ENCODE measurements around the gene ACAD11. TPM values are rescaled to one million over a fixed set of nuclear protein-coding genes. Genes with fewer than 3 reads are reported as not detected.

Gene ACAD11
- total RNA-seq, 4 donors from 2014 or later: 3.9 to 20.4 (median 7.0) TPM

GRCh38 chr3:132538072-132538471 lies 121.5 kb downstream of the ACAD11 start:
- no peak for TF ChIP-seq CTCF (IDR thresholded peaks at IDR 0.05)
- H3K36me3 ChIP-seq: peaks cover 0 to 84% (median 15%) of the 10 kb centered on the region in 3 donors
- H3K27ac ChIP-seq: no peak overlapping the region
- DNase-seq: no peak
- peaks cover 0 to 21% (median 0%) of the 10 kb centered on the region in 3 donors for H3K4me1 ChIP-seq
- WGBS, 2 donors: 71 to 76% methylated on average over 5 of the region's 5 CpGs
- H3K4me3 ChIP-seq: no peak overlapping the region
- intact Hi-C loops (cut with DNase I): loop anchor here (5.0 kb wide), 1 partner anchor 104 kb away; no protein-coding TSS in a partner anchor
- no peaks in the 10 kb centered on the region for H3K9me3 ChIP-seq
- no peaks in the 10 kb centered on the region for H3K27me3 ChIP-seq

- intact Hi-C loops (cut with DNase I): loop anchor here (5.0 kb wide), 1 partner anchor 105 kb away; no protein-coding TSS in a partner anchor
- H3K27ac ChIP-seq: no peak overlapping the region
- no peak overlapping the region for H3K4me3 ChIP-seq
- DNase-seq: no peak
- TF ChIP-seq POLR2A (IDR thresholded peaks at IDR 0.05) (no peak), CTCF (IDR thresholded peaks at IDR 0.05) (peak in 1 of 6 experiments; percentile 28)
- peaks cover 0 to 17% (median 0%) of the 10 kb centered on the region in 3 donors for H3K4me1 ChIP-seq
- H3K9me3 ChIP-seq: no peaks in the 10 kb centered on the region
- H3K36me3 ChIP-seq: peaks cover 0 to 92% (median 15%) of the 10 kb centered on the region in 3 donors
- 71 to 83% methylated on average over 1 of the region's 1 CpG for WGBS, 2 donors
- no peaks in the 10 kb centered on the region for H3K27me3 ChIP-seq
Observed at GRCh38 chr3:132537297-132537696, 122.3 kb downstream of the ACAD11 start.

- peaks cover 0 to 99% (median 15%) of the 10 kb centered on the region in 3 donors for H3K36me3 ChIP-seq
- intact Hi-C loops (cut with DNase I): loop anchor here (5.0 kb wide), 1 partner anchor 106 kb away; no protein-coding TSS in a partner anchor
- TF ChIP-seq POLR2A (IDR thresholded peaks at IDR 0.05): no peak
- TF ChIP-seq CTCF (IDR thresholded peaks at IDR 0.05): no peak
- H3K27ac ChIP-seq: no peak overlapping the region
- peaks cover 0 to 17% (median 0%) of the 10 kb centered on the region in 3 donors for H3K4me1 ChIP-seq
- no peak overlapping the region for H3K4me3 ChIP-seq
- no peaks in the 10 kb centered on the region for H3K9me3 ChIP-seq
- 71 to 73% methylated on average over 3 of the region's 3 CpGs for WGBS, 2 donors
- no peaks in the 10 kb centered on the region for H3K27me3 ChIP-seq
- DNase-seq: no peak
Observed at GRCh38 chr3:132536442-132537153, 123.0 kb downstream of the ACAD11 start.

GRCh38 chr3:132535575-132536441 lies 123.8 kb downstream of the ACAD11 start:
- Histone ChIP-seq H3K27ac (no peak overlapping the region), H3K9me3 (no peaks in the 10 kb centered on the region), H3K4me1 (peaks cover 0 to 17% (median 0%) of the 10 kb centered on the region in 3 donors), H3K4me3 (no peak overlapping the region), H3K36me3 (peaks cover 0 to 99% (median 15%) of the 10 kb centered on the region in 3 donors), H3K27me3 (no peaks in the 10 kb centered on the region)
- intact Hi-C loops (cut with DNase I): loop anchor here (5.0 kb wide), 1 partner anchor 106 kb away; no protein-coding TSS in a partner anchor
- DNase-seq: no peak
- no peak for TF ChIP-seq POLR2A (IDR thresholded peaks at IDR 0.05)
- peak; percentile 53 to 76 (median 62) for TF ChIP-seq CTCF (IDR thresholded peaks at IDR 0.05)
- 53 to 61% methylated on average over 7 of the region's 7 CpGs for WGBS, 2 donors
